ENCODE data around the gene MAGEL2.
A peak's percentile ranks its signal among the peaks of the same experiment; 100 is the strongest.

The MAGEL2 gene

GRCh38 chr15:23647421-23648370 lies at the start of gene MAGEL2:
Gene MAGEL2 (minus strand): TSS chr15:23647867. CDS start chr15:23647742, 125 bp downstream.
- DNase-seq, result no peak

GRCh38 chr15:23695282-23695681 lies 47.6 kb upstream of the MAGEL2 start:
- DNase-seq, result no peak

GRCh38 chr15:23694592-23694991 lies 46.9 kb upstream of the MAGEL2 start:
- no peak for DNase-seq

GRCh38 chr15:23690450-23690852 lies 42.8 kb upstream of the MAGEL2 start:
- peak; percentile 16 for DNase-seq

- no peak for DNase-seq
Observed at GRCh38 chr15:23690015-23690414, 42.3 kb upstream of the MAGEL2 start.

- DNase-seq, result no peak
Observed at GRCh38 chr15:23687143-23687470, 39.4 kb upstream of the MAGEL2 start, which contains the start of gene NDN. Gene NDN (minus strand): TSS chr15:23687305. CDS start chr15:23687217, 88 bp downstream.

- DNase-seq, result no peak
Observed at GRCh38 chr15:23686466-23687142, 38.9 kb upstream of the MAGEL2 start.

- no peak for DNase-seq
Observed at GRCh38 chr15:23671481-23671880, 23.8 kb upstream of the MAGEL2 start.

GRCh38 chr15:23670970-23671369 lies 23.3 kb upstream of the MAGEL2 start:
- DNase-seq, result no peak

GRCh38 chr15:23663232-23663631 lies 15.6 kb upstream of the MAGEL2 start:
- DNase-seq, result no peak

GRCh38 chr15:23648920-23649515 lies 1.4 kb upstream of the MAGEL2 start:
- DNase-seq, result peak; percentile 4

GRCh38 chr15:23647001-23647295 lies 719 bp downstream of the MAGEL2 start:
- no peak for DNase-seq

GRCh38 chr15:23646165-23647000 lies 1.3 kb downstream of the MAGEL2 start:
- DNase-seq, result no peak

- DNase-seq, result no peak
Observed at GRCh38 chr15:23645371-23646164, 2.1 kb downstream of the MAGEL2 start.

- DNase-seq, result no peak
Observed at GRCh38 chr15:23644829-23645228, 2.8 kb downstream of the MAGEL2 start.

GRCh38 chr15:23642413-23643044 lies 5.1 kb downstream of the MAGEL2 start:
- peak; percentile 58 for DNase-seq

- no peak for DNase-seq
Observed at GRCh38 chr15:23634181-23634580, 13.5 kb downstream of the MAGEL2 start.

- peak; percentile 16 for DNase-seq
Observed at GRCh38 chr15:23629234-23629805, 18.3 kb downstream of the MAGEL2 start.

GRCh38 chr15:23628612-23629233 lies 18.9 kb downstream of the MAGEL2 start:
- no peak for DNase-seq

GRCh38 chr15:23616536-23616935 lies 31.1 kb downstream of the MAGEL2 start:
- DNase-seq, result no peak

- DNase-seq, result no peak
Observed at GRCh38 chr15:23606226-23606625, 41.4 kb downstream of the MAGEL2 start.
